Stomach (tissue), 4 donors: ENCODE measurements around the gene RNF121.

ENCODE experiments used
- CTCF ChIP-seq, 7 experiments: fragments of 450-650 bp in 4 of 7; fragments of 200-600 bp in 3 of 7; sonication (generic) in 3 of 7; IDR thresholded peaks; one replicate each; pipeline ENCODE4 v1.5.1; 2016 to 2019; ENCODE audit warnings: antibody characterized with exemption in 7 of 7, control low read depth in 2 of 7, mild to moderate bottlenecking in 1 of 7
- EP300 ChIP-seq: sonication (generic); formaldehyde crosslinking; IDR thresholded peaks from one replicate; pipeline ENCODE4 v1.6.1; 2017; ENCODE audit warnings: antibody characterized with exemption
- POLR2A ChIP-seq, 4 donors: fragments of 450-650 bp; IDR thresholded peaks; one replicate each; pipeline ENCODE4 v1.6.1; 2016; ENCODE audit warnings: antibody characterized with exemption in 4 of 4, control low read depth in 2 of 4, mild to moderate bottlenecking in 1 of 4, moderate library complexity in 1 of 4
- POLR2AphosphoS5 ChIP-seq, 3 donors: sonication (generic); formaldehyde crosslinking; IDR thresholded peaks; one replicate each; pipeline ENCODE4 v1.6.1; 2016; ENCODE audit warnings: antibody characterized with exemption in 3 of 3

GRCh38 chr11:71976551-71976950, 47.7 kb downstream of the RNF121 start:
- TF ChIP-seq CTCF (IDR thresholded peaks at IDR 0.05) (no peak), POLR2A (IDR thresholded peaks at IDR 0.05) (no peak), EP300 (no peak), POLR2AphosphoS5 (IDR thresholded peaks at IDR 0.05) (no peak)
